Upper lobe of left lung (tissue), 4 donors: Measurements from ENCODE around the gene TP63.

Source experiments
- POLR2A ChIP-seq, 4 donors: fragments of 450-650 bp; IDR thresholded peaks; one replicate each; pipeline ENCODE4 v1.5.1; 2016 to 2017; ENCODE audit warnings: antibody characterized with exemption in 4 of 4, mild to moderate bottlenecking in 2 of 4
- TF ChIP-seq, protein P1 (sequence below), 6 experiments: fragments of 450-650 bp in 4 of 6; fragments of 200-600 bp in 2 of 6; sonication (generic) in 2 of 6; IDR thresholded peaks; one replicate each; pipeline ENCODE4 v1.5.1; 2016 to 2019; ENCODE audit warnings: antibody characterized with exemption in 6 of 6

DNA sequence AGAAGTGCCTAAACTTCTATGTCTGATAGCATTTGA lies at the start of gene TP63:
- TF ChIP-seq, protein P1, sequence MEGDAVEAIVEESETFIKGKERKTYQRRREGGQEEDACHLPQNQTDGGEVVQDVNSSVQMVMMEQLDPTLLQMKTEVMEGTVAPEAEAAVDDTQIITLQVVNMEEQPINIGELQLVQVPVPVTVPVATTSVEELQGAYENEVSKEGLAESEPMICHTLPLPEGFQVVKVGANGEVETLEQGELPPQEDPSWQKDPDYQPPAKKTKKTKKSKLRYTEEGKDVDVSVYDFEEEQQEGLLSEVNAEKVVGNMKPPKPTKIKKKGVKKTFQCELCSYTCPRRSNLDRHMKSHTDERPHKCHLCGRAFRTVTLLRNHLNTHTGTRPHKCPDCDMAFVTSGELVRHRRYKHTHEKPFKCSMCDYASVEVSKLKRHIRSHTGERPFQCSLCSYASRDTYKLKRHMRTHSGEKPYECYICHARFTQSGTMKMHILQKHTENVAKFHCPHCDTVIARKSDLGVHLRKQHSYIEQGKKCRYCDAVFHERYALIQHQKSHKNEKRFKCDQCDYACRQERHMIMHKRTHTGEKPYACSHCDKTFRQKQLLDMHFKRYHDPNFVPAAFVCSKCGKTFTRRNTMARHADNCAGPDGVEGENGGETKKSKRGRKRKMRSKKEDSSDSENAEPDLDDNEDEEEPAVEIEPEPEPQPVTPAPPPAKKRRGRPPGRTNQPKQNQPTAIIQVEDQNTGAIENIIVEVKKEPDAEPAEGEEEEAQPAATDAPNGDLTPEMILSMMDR (IDR thresholded peaks at IDR 0.05), result no peak
- no peak for TF ChIP-seq POLR2A (IDR thresholded peaks at IDR 0.05)
